Amygdala (tissue), 56 donors: ENCODE measurements around the gene NAV1.

Source experiments
- DNase-seq, 56 donors: peaks; one replicate each; lab custom pipeline; 2025; lab: John Stamatoyannopoulos, UW

NAV1 gene

GRCh38 chr1:201582705-201583442 is 43.9 kb downstream of the NAV1 start:
- peak in 6 of 56 donors; percentile 22 to 56 (median 30) for DNase-seq

GRCh38 chr1:201583663-201584062 is 44.7 kb downstream of the NAV1 start:
- DNase-seq = no peak

- peak in 1 of 56 donors; percentile 23 for DNase-seq
Measured at GRCh38 chr1:201584471-201585092, 45.7 kb downstream of the NAV1 start.

GRCh38 chr1:201585093-201585483 is 46.2 kb downstream of the NAV1 start:
- DNase-seq = no peak

DNA sequence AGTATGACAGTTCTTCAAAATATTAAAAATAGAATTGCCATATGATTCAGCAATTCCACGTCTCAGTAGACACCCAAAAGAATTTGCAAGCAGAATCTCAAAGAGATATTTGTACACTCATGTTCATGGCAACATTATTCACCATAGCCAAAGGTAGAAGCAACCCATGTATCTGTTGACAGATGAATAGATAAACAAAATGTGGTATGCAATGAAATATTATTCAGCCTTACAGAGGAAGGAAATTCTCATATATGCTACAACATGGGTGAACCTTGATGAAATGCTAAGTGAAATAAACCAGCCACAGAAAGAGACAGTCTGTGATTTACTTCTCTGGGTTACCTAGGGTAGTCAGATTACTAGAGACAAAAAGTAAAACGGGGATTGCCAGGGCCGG is 47.0 kb downstream of the NAV1 start:
- DNase-seq = no peak

GRCh38 chr1:201586806-201587205 is 47.9 kb downstream of the NAV1 start:
- no peak for DNase-seq

DNA sequence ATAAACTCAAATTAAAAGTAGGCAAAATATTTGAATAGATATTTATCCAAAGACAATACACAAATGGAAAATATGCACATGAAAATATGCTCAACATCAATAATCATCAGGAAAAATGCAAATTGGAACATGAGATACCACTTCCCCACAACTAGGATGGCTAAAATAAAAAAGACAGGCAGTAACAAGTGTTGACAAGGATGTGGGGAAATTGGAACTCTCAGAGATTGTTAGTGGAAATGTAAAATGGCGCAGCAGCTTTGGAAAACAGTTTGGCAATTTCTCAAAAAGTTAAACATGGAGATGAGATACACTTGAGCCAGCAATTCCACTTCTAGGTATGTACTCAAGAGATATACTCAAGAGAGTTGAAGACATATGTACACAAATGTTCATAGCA is 48.8 kb downstream of the NAV1 start:
- no peak for DNase-seq
